Embryonic facial prominence (tissue), 1 donor: Measurements from ENCODE around the gene ORMDL3.

ENCODE experiments used
- DNase-seq: peaks from one replicate; pipeline ENCODE4 v3.0.0-alpha.2; 2016; ENCODE audit errors: extremely low spot score

ORMDL3 gene

GRCh38 chr17:39871801-39872200 is 55.6 kb downstream of the ORMDL3 start:
- DNase-seq = no peak
